HepG2 (cell line): Measurements from ENCODE around the gene NAGS.

Experiments
- DRAP1 ChIP-seq: IDR thresholded peaks from 2 replicates; pipeline ENCODE4 v1.6.1; 2016; ENCODE audit warnings: missing genetic modification reagents, missing compliant biosample characterization
- ZFP91 ChIP-seq: sonication (generic); formaldehyde crosslinking; IDR thresholded peaks from 2 replicates; pipeline ENCODE4 v1.9.0; 2022; ENCODE audit warnings: missing genetic modification reagents, mild to moderate bottlenecking, borderline replicate concordance

- TF ChIP-seq ZFP91 (CRISPR knock-in tag) (no peak), DRAP1 (CRISPR knock-in tag) (no peak)
Measured at GRCh38 chr17:44022246-44022645, 17.8 kb downstream of the NAGS start.
